Measurements from ENCODE around the gene CNIH2.

- no peak for TF ChIP-seq CTCF (IDR thresholded peaks at IDR 0.05)
- TF ChIP-seq POLR2AphosphoS5 (IDR thresholded peaks at IDR 0.05): peak; percentile 10 to 50 (median 30)
- no peak for TF ChIP-seq POLR2A (IDR thresholded peaks at IDR 0.05)
Observed at GRCh38 chr11:66312549-66313320, 34.8 kb downstream of the CNIH2 start.

Data from stomach (tissue), 4 donors.